ENCODE results near the gene TNK2. TPM values are rescaled to one million over a fixed set of nuclear protein-coding genes. Genes with fewer than 3 reads are reported as not detected.

TNK2 gene
- total RNA-seq, 1 experiment from 2014 or later = 55.1 TPM

DNA sequence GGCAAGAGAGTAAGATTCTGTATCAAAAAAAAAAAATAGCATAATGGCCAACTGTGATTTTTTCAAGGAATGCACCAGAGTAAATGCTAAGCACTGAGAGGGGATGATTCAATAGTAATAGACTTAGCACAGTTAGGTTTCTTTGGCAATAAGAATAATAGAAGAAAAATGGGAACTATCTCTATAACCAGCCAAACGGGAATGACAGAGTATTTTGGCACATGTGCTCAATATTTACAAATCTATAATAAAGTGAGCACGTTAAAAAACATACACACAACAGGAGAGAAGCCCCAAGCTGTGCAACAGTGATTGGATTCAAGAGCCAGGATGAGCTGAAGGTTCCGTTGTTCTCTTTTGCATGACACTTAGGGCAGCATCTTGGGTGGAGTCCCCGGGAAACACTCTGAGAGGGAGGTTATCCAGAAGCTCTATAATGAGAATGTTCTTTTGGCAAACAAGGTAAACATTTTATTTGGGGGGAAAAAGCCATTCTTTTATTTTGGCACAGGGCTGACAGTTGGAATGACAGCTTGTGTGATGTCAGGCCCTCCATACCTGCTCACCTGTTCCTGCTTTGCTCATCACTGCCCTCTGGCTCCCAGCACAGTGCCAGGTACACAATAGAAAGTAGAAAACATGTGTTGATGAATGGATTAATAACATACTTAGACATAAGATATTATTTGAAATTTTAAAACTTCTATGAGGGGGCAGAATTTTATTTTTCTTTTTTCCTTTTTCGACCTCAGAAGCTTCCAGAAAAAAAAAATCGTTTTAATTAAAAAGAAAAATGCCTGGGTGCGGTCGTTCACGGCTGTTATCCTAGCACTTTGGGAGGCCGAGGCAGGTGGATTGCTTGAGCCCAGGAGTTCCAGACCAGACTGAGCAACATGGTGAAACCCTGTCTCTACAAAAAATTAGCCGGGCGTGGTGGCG, 52.6 kb downstream of the TNK2 start:
- DNase-seq (ENCODE audit: low read depth, low spot score) = no peak
- H3K9me2 ChIP-seq (ENCODE audit: insufficient read depth) = no peaks in the 10 kb centered on the region
- H3K27me3 ChIP-seq (ENCODE audit: insufficient read depth, low read length) = no peaks in the 10 kb centered on the region
- H3K4me3 ChIP-seq (replicated peaks in 1 of 2; ENCODE audit: low read depth in 1 of 2, low read length in 2 of 2) = no peak overlapping the region
- ATAC-seq = peak; percentile 66
- ChIA-PET RAD21 (ENCODE audit: low non-redundant PET in 1 of 2, low total read pairs in 2 of 2, uncharacterized antibody in 2 of 2, unreplicated experiment in 2 of 2) (no interaction called here), POLR2A (no interaction called here), CTCF (interaction anchor here (0.7 to 4.9 kb wide), 2 partner anchors 38 to 59 kb away, joined by 3 to 53 read pairs; no protein-coding TSS in a partner anchor)
- no peak for TF ChIP-seq POLR2A (IDR thresholded peaks at IDR 0.05; ENCODE audit: borderline replicate concordance, extremely low read depth, insufficient read depth, insufficient read length)
- TF ChIP-seq FOSL1 (IDR thresholded peaks at IDR 0.05; ENCODE audit: low read depth) = no peak
- no peak for TF ChIP-seq EZH2 (IDR thresholded peaks at IDR 0.05)
- TF ChIP-seq ZFX (IDR thresholded peaks at IDR 0.05) = no peak
- TF ChIP-seq EGR1 (IDR thresholded peaks at IDR 0.05; ENCODE audit: low read depth) = no peak
- no peak for TF ChIP-seq ELF1 (IDR thresholded peaks at IDR 0.05; ENCODE audit: borderline replicate concordance, low read depth)
- no peak for TF ChIP-seq JUND (IDR thresholded peaks at IDR 0.05)
- no peak for TF ChIP-seq EZH2phosphoT487 (IDR thresholded peaks at IDR 0.05; ENCODE audit: borderline replicate concordance)
- no peak; the same call in 1 of the 2 replicates for TF ChIP-seq SIN3A (IDR thresholded peaks at IDR 0.05; ENCODE audit: low read depth)
- no peak for TF ChIP-seq SRF (IDR thresholded peaks at IDR 0.05; ENCODE audit: low read depth)
- TF ChIP-seq YY1 (IDR thresholded peaks at IDR 0.05; ENCODE audit: extremely low read depth, insufficient replicate concordance, low read depth, low read length) = peak; percentile 55
- TF ChIP-seq CBX3 (IDR thresholded peaks at IDR 0.05; ENCODE audit: low read depth) = no peak
- TF ChIP-seq RAD21 (IDR thresholded peaks at IDR 0.05; ENCODE audit: low read depth) = peak; percentile 74
- TF ChIP-seq CEBPB (IDR thresholded peaks at IDR 0.05; ENCODE audit: low read depth) = no peak
- no peak for TF ChIP-seq SP1 (IDR thresholded peaks at IDR 0.05; ENCODE audit: low read depth)
- peak; percentile 64 to 80 (median 75); a peak in 5 of 6 replicates for TF ChIP-seq CTCF (IDR thresholded peaks at IDR 0.05 in 2 of 3, conservative IDR thresholded peaks at IDR 0.05 in 1 of 3; ENCODE audit: borderline replicate concordance in 1 of 3, insufficient read depth in 1 of 3, low read depth in 2 of 3, low read length in 2 of 3)
- peak; percentile 30; the same call in 1 of the 2 replicates for TF ChIP-seq MAX (IDR thresholded peaks at IDR 0.05)
- BruUV-seq (replicated peaks) = no TSS peak
- H3K9ac ChIP-seq (ENCODE audit: low read length) = no peak overlapping the region
- peak overlapping the region; percentile 73 for H2AFZ ChIP-seq (ENCODE audit: low read depth, low read length, poor library complexity, severe bottlenecking)
- H3K4me2 ChIP-seq (ENCODE audit: low read length) = no peak overlapping the region
- no peaks in the 10 kb centered on the region for H3K79me2 ChIP-seq (ENCODE audit: insufficient read depth, low read length)
- H3K36me3 ChIP-seq (ENCODE audit: control insufficient read depth in 1 of 2, insufficient read depth in 2 of 2, low read length in 2 of 2) = no peaks in the 10 kb centered on the region
- H4K20me1 ChIP-seq (ENCODE audit: insufficient read depth) = no peaks in the 10 kb centered on the region
- intact Hi-C loops (cut with micrococcal nuclease) = no loop called here
- no peak overlapping the region for H3K27ac ChIP-seq (ENCODE audit: low read depth, low read length)
- no peaks in the 10 kb centered on the region for H3K9me3 ChIP-seq (ENCODE audit: control insufficient read depth in 1 of 2, insufficient read depth in 1 of 2, low read depth in 1 of 2, low read length in 2 of 2)
- H3K4me1 ChIP-seq (ENCODE audit: control insufficient read depth in 1 of 2, insufficient read depth in 2 of 2, low read length in 2 of 2) = peaks cover 0 to 10% of the 10 kb centered on the region in 2 experiments; a peak in 2 of 4 replicates

All from HCT116 (cell line).